H9 (cell line): ENCODE measurements around the gene CPHXL2. TPM values are rescaled to one million over a fixed set of nuclear protein-coding genes. Genes with fewer than 3 reads are reported as not detected.

Experiments
- DNase-seq: peaks from one replicate; pipeline ENCODE4 v3.0.0-alpha.2; 2017
- H2AFZ ChIP-seq: one replicate; pipeline ENCODE4 v1.6.1; 2013; ENCODE audit warnings: mild to moderate bottlenecking, low read length, control low read depth, moderate library complexity
- H2AK5ac ChIP-seq: 2 replicates; pipeline ENCODE4 v1.6.1; 2013; ENCODE audit warnings: low read length, control low read depth, mixed read lengths; ENCODE audit not compliant: insufficient read length
- H2BK120ac ChIP-seq: one replicate; pipeline ENCODE4 v1.6.1; 2013; ENCODE audit warnings: low read depth, mild to moderate bottlenecking, low read length, control low read depth, inconsistent platforms; ENCODE audit not compliant: poor library complexity, severe bottlenecking
- H2BK12ac ChIP-seq: 2 replicates; pipeline ENCODE4 v1.6.1; 2013; ENCODE audit warnings: low read length, control low read depth, mixed read lengths, low read depth; ENCODE audit not compliant: insufficient read length
- H2BK15ac ChIP-seq: 2 replicates; pipeline ENCODE4 v1.6.1; 2013; ENCODE audit warnings: low read depth, low read length, control low read depth
- H2BK20ac ChIP-seq: one replicate; pipeline ENCODE4 v1.6.1; 2013; ENCODE audit warnings: low read depth, mild to moderate bottlenecking, low read length, control low read depth, inconsistent platforms; ENCODE audit not compliant: poor library complexity, severe bottlenecking
- H2BK5ac ChIP-seq: 2 replicates; pipeline ENCODE4 v1.6.1; 2013; ENCODE audit warnings: low read length, control low read depth, mixed read lengths; ENCODE audit not compliant: insufficient read length
- H3K14ac ChIP-seq: 2 replicates; pipeline ENCODE4 v1.6.1; 2013; ENCODE audit warnings: low read length, control low read depth; ENCODE audit not compliant: insufficient read depth
- H3K18ac ChIP-seq: 2 replicates; pipeline ENCODE4 v1.6.1; 2013; ENCODE audit warnings: low read depth, mild to moderate bottlenecking, mixed read lengths, low read length, control low read depth; ENCODE audit not compliant: insufficient read length
- H3K23ac ChIP-seq: 2 replicates; pipeline ENCODE4 v1.6.1; 2013; ENCODE audit warnings: low read length, control low read depth, mixed read lengths, low read depth; ENCODE audit not compliant: insufficient read length
- H3K23me2 ChIP-seq: 2 replicates; pipeline ENCODE4 v1.6.1; 2013; ENCODE audit warnings: low read depth, mild to moderate bottlenecking, mixed read lengths, low read length, control low read depth; ENCODE audit not compliant: insufficient read length, poor library complexity, severe bottlenecking
- H3K27ac ChIP-seq: 2 replicates; pipeline ENCODE4 v1.5.1; 2013; ENCODE audit warnings: low read length, control low read depth, mixed read lengths, low read depth; ENCODE audit not compliant: insufficient read length
- H3K27me3 ChIP-seq: 2 replicates; pipeline ENCODE4 v1.6.1; 2013; ENCODE audit warnings: low read length, control low read depth, inconsistent platforms; ENCODE audit not compliant: insufficient read depth
- H3K4ac ChIP-seq: 2 replicates; pipeline ENCODE4 v1.6.1; 2013; ENCODE audit warnings: low read depth, mild to moderate bottlenecking, control low read depth, inconsistent platforms, low read length, moderate library complexity
- H3K4me1 ChIP-seq: 2 replicates; pipeline ENCODE4 v1.6.1; 2013; ENCODE audit warnings: low read length, control low read depth, inconsistent platforms; ENCODE audit not compliant: insufficient read depth
- H3K4me2 ChIP-seq: 2 replicates; pipeline ENCODE4 v1.6.1; 2013; ENCODE audit warnings: low read length, control low read depth, mixed read lengths; ENCODE audit not compliant: insufficient read length, insufficient read depth
- H3K56ac ChIP-seq: 2 replicates; pipeline ENCODE4 v1.6.1; 2013; ENCODE audit warnings: low read depth, mild to moderate bottlenecking, mixed read lengths, low read length, control low read depth; ENCODE audit not compliant: insufficient read length
- H3K79me1 ChIP-seq: 2 replicates; pipeline ENCODE4 v1.6.1; 2013; ENCODE audit warnings: low read depth, mild to moderate bottlenecking, moderate library complexity, low read length, control low read depth, inconsistent platforms; ENCODE audit not compliant: insufficient read depth, poor library complexity, severe bottlenecking
- H3K79me2 ChIP-seq: 2 replicates; pipeline ENCODE4 v1.6.1; 2013; ENCODE audit warnings: low read length, control low read depth, inconsistent platforms; ENCODE audit not compliant: insufficient read depth
- H3K9ac ChIP-seq: 2 replicates; pipeline ENCODE4 v1.6.1; 2013; ENCODE audit warnings: low read length, control low read depth, mixed read lengths; ENCODE audit not compliant: insufficient read length; ENCODE audit errors: extremely low read depth
- H3K9me3 ChIP-seq: one replicate; pipeline ENCODE4 v1.6.1; 2013; ENCODE audit warnings: low read depth, low read length, inconsistent platforms; ENCODE audit not compliant: control insufficient read depth
- H3T11ph ChIP-seq: one replicate; pipeline ENCODE4 v1.6.1; 2013; ENCODE audit warnings: mild to moderate bottlenecking, low read length, control low read depth, inconsistent platforms
- H4K20me1 ChIP-seq: one replicate; pipeline ENCODE4 v1.6.1; 2013; ENCODE audit not compliant: control insufficient read depth, insufficient read length, insufficient read depth
- H4K5ac ChIP-seq: 2 replicates; pipeline ENCODE4 v1.6.1; 2013; ENCODE audit warnings: low read depth, mild to moderate bottlenecking, mixed read lengths, low read length, control low read depth; ENCODE audit not compliant: insufficient read length
- H4K8ac ChIP-seq: replicated peaks from 2 replicates; pipeline ENCODE4 v1.6.1; 2013; ENCODE audit warnings: low read length, control low read depth, mixed read lengths, low read depth; ENCODE audit not compliant: insufficient read length
- H4K91ac ChIP-seq: 2 replicates; pipeline ENCODE4 v1.6.1; 2013; ENCODE audit warnings: low read depth, mild to moderate bottlenecking, moderate library complexity, mixed read lengths, low read length, control low read depth; ENCODE audit not compliant: insufficient read length
- H3K27ac Mint-ChIP-seq, 3 experiments: 2 replicates in 2 of 3; 3 replicates in 1 of 3; pipeline ENCODE4 v1.8.0; 2020 to 2021; ENCODE audit warnings: mixed read lengths in 3 of 3, mild to moderate bottlenecking in 1 of 3, moderate library complexity in 1 of 3
- H3K27me3 Mint-ChIP-seq: 2 replicates; pipeline ENCODE4 v1.8.0; 2021; ENCODE audit warnings: low read depth, mild to moderate bottlenecking, moderate library complexity, mixed read lengths
- H3K36me3 Mint-ChIP-seq, 3 experiments: 2 replicates in 2 of 3; 3 replicates in 1 of 3; pipeline ENCODE4 v1.8.0; 2020 to 2021; ENCODE audit warnings: low read depth in 3 of 3, mixed read lengths in 3 of 3; ENCODE audit not compliant: insufficient read depth in 1 of 3
- H3K4me1 Mint-ChIP-seq, 2 experiments: 2 replicates each; pipeline ENCODE4 v1.8.0; 2020; ENCODE audit warnings: mixed read lengths in 2 of 2
- H3K4me3 Mint-ChIP-seq, 2 experiments: 2 replicates in 1 of 2; 3 replicates in 1 of 2; pipeline ENCODE4 v1.8.0; 2020 to 2021; ENCODE audit warnings: mild to moderate bottlenecking in 2 of 2, mixed read lengths in 2 of 2, moderate library complexity in 1 of 2
- H3K9me3 Mint-ChIP-seq, 2 experiments: 2 replicates in 1 of 2; 3 replicates in 1 of 2; pipeline ENCODE4 v1.8.0; 2020; ENCODE audit warnings: mild to moderate bottlenecking in 2 of 2, mixed read lengths in 2 of 2, moderate library complexity in 1 of 2
- CTCF ChIP-seq: fragments of 200-600 bp; sonication (generic); conservative IDR thresholded peaks from 3 replicates; pipeline ENCODE4 v1.8.0; 2021; ENCODE audit warnings: antibody characterized with exemption, mild to moderate bottlenecking
- WGBS: extraction: QIAGEN DNeasy Blood & Tissue Kit; methylation state at CpG from one replicate; pipeline ENCODE4 v1.1.7; 2013; ENCODE audit warnings: missing lambda C conversion rate, low lambda C conversion rate, mixed read lengths; ENCODE audit not compliant: insufficient read length; ENCODE audit errors: extremely low coverage; 5-methylcytosine and 5-hydroxymethylcytosine counted together
- total RNA-seq: library from RNA; stranded (reverse); gene quantifications from 2 replicates; pipeline ENCODE4 v1.2.1, GENCODE V29; 2021

CPHXL2 gene
- total RNA-seq, 1 experiment from 2014 or later, result not detected

- H3T11ph ChIP-seq, result no peak overlapping the region
- H3K27ac ChIP-seq, result peak overlapping the region; percentile 32
- H3K4ac ChIP-seq, result no peak overlapping the region
- H3K14ac ChIP-seq, result peak overlapping the region; percentile 83; the same call in 1 of the 2 replicates
- no peak overlapping the region for H2BK20ac ChIP-seq
- peak overlapping the region; percentile 95 to 98 for H3K4me3 Mint-ChIP-seq
- H3K9ac ChIP-seq, result peak overlapping the region; percentile 92
- H3K9me3 ChIP-seq, result no peaks in the 10 kb centered on the region
- no peak overlapping the region for H4K8ac ChIP-seq
- no peak for TF ChIP-seq CTCF
- H3K4me2 ChIP-seq, result peak overlapping the region; percentile 99
- H2AFZ ChIP-seq, result peak overlapping the region; percentile 60
- no peak overlapping the region for H3K23ac ChIP-seq
- no peaks in the 10 kb centered on the region for H3K27me3 Mint-ChIP-seq
- no peak overlapping the region for H4K91ac ChIP-seq
- peak overlapping the region; percentile 98 to 99 (median 99) for H3K27ac Mint-ChIP-seq
- H3K79me1 ChIP-seq, result no peaks in the 10 kb centered on the region
- H2BK5ac ChIP-seq, result no peak overlapping the region
- H4K5ac ChIP-seq, result no peak overlapping the region
- H3K9me3 Mint-ChIP-seq, result no peaks in the 10 kb centered on the region; a peak in 1 of 5 replicates
- no peak overlapping the region for H3K56ac ChIP-seq
- no peak overlapping the region for H2AK5ac ChIP-seq
- peaks cover 4% of the 10 kb centered on the region for H3K23me2 ChIP-seq
- no peaks in the 10 kb centered on the region for H3K27me3 ChIP-seq
- no CpG with 5 or more reads among the region's 62 CpGs for WGBS
- H3K79me2 ChIP-seq, result peaks cover 38% of the 10 kb centered on the region
- no peak overlapping the region for H2BK15ac ChIP-seq
- no peak overlapping the region for H2BK120ac ChIP-seq
- H3K36me3 Mint-ChIP-seq, result peaks cover 15 to 26% (median 20%) of the 10 kb centered on the region in 3 experiments; a peak in 6 of 7 replicates
- H3K18ac ChIP-seq, result peak overlapping the region; percentile 86
- peak; percentile 81 for DNase-seq
- no peak overlapping the region for H2BK12ac ChIP-seq
- no peaks in the 10 kb centered on the region for H3K4me1 ChIP-seq
- peaks cover 23 to 28% of the 10 kb centered on the region in 2 experiments for H3K4me1 Mint-ChIP-seq
- no peaks in the 10 kb centered on the region for H4K20me1 ChIP-seq
These were observed 28.3 kb downstream of the CPHXL2 start for GRCh38 chr16:75648265-75649076.
